ENCODE data around the gene TINAG. TPM values are rescaled to one million over a fixed set of nuclear protein-coding genes. Genes with fewer than 3 reads are reported as not detected.
"Not testable (repeated sequence)": the region's sequence is repeated elsewhere in the genome, so short reads cannot be mapped to it uniquely, and the experiment has no call there.

TINAG gene
- total and polyA plus RNA-seq, 8 donors = not detected

DNA sequence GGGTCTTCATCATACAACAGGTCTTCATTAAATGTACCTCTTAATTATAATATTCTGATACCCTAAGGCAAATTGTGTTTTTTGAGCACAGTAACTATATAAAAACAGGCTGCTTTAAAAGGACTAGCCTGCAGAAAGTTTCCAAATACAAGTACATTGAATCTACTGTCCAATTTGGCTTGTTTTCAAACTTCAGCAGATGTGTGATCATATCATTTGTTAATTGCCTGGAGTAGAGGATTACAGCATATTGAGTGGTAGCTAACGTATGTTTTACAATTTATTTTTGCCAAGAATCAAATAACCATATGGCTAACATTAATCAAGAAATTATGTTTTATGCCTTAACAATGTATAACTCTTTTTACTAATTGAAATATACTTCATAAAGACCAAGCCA is 12.6 kb downstream of the TINAG start:
- 38 to 39% methylated on average over 1 of the region's 1 CpG for WGBS, 2 donors
- no peak overlapping the region for H3K27ac ChIP-seq
- H3K9me3 ChIP-seq = no peaks in the 10 kb centered on the region
- ATAC-seq (no peak), DNase-seq (no peak), FAIRE-seq (no peak)
- no peak overlapping the region for H3K4me3 ChIP-seq
- intact Hi-C loops (cut with DNase I) = no loop called here
- TF ChIP-seq, protein P1, sequence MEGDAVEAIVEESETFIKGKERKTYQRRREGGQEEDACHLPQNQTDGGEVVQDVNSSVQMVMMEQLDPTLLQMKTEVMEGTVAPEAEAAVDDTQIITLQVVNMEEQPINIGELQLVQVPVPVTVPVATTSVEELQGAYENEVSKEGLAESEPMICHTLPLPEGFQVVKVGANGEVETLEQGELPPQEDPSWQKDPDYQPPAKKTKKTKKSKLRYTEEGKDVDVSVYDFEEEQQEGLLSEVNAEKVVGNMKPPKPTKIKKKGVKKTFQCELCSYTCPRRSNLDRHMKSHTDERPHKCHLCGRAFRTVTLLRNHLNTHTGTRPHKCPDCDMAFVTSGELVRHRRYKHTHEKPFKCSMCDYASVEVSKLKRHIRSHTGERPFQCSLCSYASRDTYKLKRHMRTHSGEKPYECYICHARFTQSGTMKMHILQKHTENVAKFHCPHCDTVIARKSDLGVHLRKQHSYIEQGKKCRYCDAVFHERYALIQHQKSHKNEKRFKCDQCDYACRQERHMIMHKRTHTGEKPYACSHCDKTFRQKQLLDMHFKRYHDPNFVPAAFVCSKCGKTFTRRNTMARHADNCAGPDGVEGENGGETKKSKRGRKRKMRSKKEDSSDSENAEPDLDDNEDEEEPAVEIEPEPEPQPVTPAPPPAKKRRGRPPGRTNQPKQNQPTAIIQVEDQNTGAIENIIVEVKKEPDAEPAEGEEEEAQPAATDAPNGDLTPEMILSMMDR (IDR thresholded peaks at IDR 0.05) = no peak
- no peaks in the 10 kb centered on the region for H3K27me3 ChIP-seq
- no peaks in the 10 kb centered on the region for H3K36me3 ChIP-seq
- no peaks in the 10 kb centered on the region for H3K4me1 ChIP-seq

DNA sequence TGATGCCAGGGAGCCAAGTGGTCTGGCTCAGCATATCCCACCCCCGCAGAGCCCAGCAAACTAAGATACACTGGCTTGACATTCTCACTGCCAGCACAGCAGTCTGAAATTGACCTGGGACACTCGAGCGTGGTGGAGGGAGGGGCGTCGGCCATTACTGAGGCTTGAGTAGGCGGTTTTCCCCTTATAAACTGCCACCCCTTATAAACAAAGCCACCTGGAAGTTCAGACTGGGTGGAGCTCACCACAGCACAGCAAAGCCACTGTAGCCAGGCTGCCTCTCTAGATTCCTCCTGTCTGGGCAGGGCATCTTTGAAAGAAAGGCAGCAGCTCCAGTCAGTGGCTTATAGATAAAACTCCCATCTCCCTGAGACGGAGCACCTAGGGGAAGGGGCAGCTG is 19.4 kb downstream of the TINAG start:
- 73 to 84% methylated on average over 7 of the region's 7 CpGs for WGBS, 2 donors

DNA sequence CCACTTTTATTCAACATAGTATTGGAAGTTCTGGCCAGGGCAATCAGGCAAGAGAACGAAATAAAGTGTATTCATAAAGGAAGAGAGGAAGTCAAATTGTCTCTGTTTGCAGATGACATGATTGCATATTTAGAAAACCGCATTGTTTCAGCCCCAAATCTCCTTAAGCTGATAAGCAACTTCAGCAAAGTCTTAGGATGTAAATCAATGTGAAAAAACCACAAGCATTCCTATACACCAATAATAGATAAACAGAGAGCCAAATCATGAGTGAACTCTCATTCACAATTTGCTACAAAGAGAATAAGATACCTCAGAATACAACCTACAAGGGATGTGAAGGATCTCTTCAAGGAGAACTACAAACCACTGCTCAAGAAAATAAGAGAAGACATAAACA is 23.3 kb downstream of the TINAG start:
- ATAC-seq; FAIRE-seq; intact Hi-C loops (cut with DNase I); DNase-seq; H3K27me3 ChIP-seq; H3K27ac ChIP-seq; H3K9me3 ChIP-seq; H3K4me1 ChIP-seq; H3K36me3 ChIP-seq; H3K4me3 ChIP-seq: not testable (repeated sequence)
- WGBS, 2 donors = 43 to 47% methylated on average over 2 of the region's 2 CpGs

More for the DNA sequence above, 19.4 kb downstream of the TINAG start:
- Histone ChIP-seq H3K36me3 (no peaks in the 10 kb centered on the region), H3K27ac (no peak overlapping the region), H3K4me3 (no peak overlapping the region), H3K9me3 (no peaks in the 10 kb centered on the region), H3K27me3 (no peaks in the 10 kb centered on the region), H3K4me1 (no peaks in the 10 kb centered on the region)
- DNase-seq (no peak), ATAC-seq (no peak), FAIRE-seq (no peak)
- TF ChIP-seq, protein P1 (IDR thresholded peaks at IDR 0.05) = no peak
- intact Hi-C loops (cut with DNase I) = no loop called here

DNA sequence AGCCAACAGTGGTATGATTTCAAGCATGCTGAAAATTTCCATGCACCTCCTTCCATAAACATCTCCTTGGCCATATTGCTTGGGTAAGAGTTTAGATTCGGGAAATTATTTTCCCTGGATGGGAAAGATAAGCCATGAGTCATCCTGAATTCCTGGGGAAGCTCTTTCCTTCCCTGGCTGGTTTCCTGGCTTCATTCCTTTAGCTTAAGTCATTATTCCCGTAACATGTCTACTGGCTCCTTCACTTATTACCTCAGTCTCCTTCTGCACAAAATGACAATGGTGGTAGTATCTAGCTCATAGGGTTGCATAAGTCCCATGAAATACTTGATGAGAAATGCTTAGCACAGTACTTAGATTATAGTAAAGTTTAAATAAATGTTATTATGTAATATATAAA is 27.6 kb downstream of the TINAG start:
- ATAC-seq = peak in 2 of 4 donors; percentile 41 to 49
- DNase-seq = no peak
- intact Hi-C loops (cut with DNase I) = no loop called here

DNA sequence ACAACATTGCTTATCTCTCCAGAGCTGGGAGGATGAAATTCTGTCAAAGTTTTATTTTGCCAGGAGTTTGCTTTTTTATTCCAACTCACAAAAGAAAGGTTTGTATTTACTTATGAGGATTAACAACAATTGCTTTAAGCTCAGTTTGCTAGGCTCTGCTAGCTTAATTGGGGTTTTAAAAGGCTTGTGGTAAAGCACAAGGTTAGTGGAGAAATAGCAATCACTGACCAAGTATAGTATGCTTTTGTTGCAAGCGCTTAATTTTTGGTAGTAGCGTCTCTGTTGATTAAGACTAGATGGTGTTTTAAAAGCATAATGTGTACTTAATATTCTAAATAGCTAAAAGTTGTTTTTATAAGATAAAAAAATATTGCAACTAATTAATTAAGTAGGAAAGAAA is 45.7 kb downstream of the TINAG start:
- Histone ChIP-seq H3K4me1 (no peaks in the 10 kb centered on the region), H3K4me3 (no peak overlapping the region), H3K36me3 (no peaks in the 10 kb centered on the region), H3K9me3 (no peaks in the 10 kb centered on the region), H3K27me3 (no peaks in the 10 kb centered on the region), H3K27ac (no peak overlapping the region)
- no peak for DNase-seq
- FAIRE-seq = no peak
- intact Hi-C loops (cut with DNase I) = no loop called here
- ATAC-seq = no peak
- WGBS, 2 donors = 76 to 92% methylated on average over 2 of the region's 2 CpGs
- TF ChIP-seq, protein P1 (IDR thresholded peaks at IDR 0.05) = no peak

More for the DNA sequence above, 27.6 kb downstream of the TINAG start:
- H3K4me3 ChIP-seq = no peak overlapping the region
- WGBS, 2 donors = 40 to 57% methylated on average over 2 of the region's 2 CpGs
- TF ChIP-seq, protein P1 (IDR thresholded peaks at IDR 0.05) = no peak
- no peaks in the 10 kb centered on the region for H3K9me3 ChIP-seq
- no peak overlapping the region for H3K27ac ChIP-seq
- no peaks in the 10 kb centered on the region for H3K27me3 ChIP-seq
- no peaks in the 10 kb centered on the region for H3K36me3 ChIP-seq
- no peaks in the 10 kb centered on the region for H3K4me1 ChIP-seq
- FAIRE-seq = no peak

All from pancreas (tissue), 10 donors.